RWPE1 (cell line): ENCODE results near the gene DIO3.

Experiments used
- CTCF ChIA-PET: fragments of 350-600 bp; sonication (Branson Sonifier 250); formaldehyde crosslinking; extraction: SDS; loops from one replicate; lab custom pipeline; 2021; lab: Yijun Ruan, JAX
- POLR2A ChIA-PET: fragments of 400-600 bp; formaldehyde crosslinking; extraction: SDS; loops from one replicate; lab custom pipeline; 2020; ENCODE audit warnings: antibody characterized with exemption; ENCODE audit not compliant: low non-redundant PET; lab: Yijun Ruan, JAX
- DNase-seq: peaks from one replicate; pipeline ENCODE4 v3.0.0; 2012; ENCODE audit warnings: low spot score
- H3K27ac ChIP-seq: fragments of 450-650 bp; 2 replicates; pipeline ENCODE4 v1.5.1; 2017
- TF ChIP-seq, protein P1 (sequence below): fragments of 450-650 bp; conservative IDR thresholded peaks from 2 replicates; pipeline ENCODE4 v1.5.1; 2017; ENCODE audit warnings: low read depth, mild to moderate bottlenecking

DIO3 gene

DNA sequence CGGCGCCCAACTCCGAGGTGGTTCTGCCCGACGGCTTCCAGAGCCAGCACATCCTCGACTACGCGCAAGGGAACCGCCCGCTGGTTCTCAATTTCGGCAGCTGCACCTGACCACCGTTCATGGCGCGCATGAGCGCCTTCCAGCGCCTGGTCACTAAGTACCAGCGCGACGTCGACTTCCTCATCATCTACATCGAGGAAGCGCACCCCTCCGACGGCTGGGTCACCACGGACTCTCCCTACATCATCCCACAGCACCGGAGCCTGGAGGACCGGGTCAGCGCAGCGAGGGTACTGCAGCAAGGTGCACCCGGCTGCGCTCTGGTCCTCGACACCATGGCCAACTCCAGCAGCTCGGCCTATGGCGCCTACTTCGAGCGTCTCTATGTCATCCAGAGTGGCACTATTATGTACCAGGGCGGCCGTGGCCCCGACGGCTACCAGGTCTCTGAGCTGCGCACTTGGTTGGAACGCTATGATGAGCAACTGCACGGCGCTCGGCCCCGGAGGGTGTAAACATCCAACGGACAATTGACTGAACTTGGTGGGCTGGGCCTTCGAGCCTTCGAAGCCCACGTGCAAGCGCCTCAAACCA lies 699 bp downstream of the DIO3 start:
- TF ChIP-seq, protein P1, sequence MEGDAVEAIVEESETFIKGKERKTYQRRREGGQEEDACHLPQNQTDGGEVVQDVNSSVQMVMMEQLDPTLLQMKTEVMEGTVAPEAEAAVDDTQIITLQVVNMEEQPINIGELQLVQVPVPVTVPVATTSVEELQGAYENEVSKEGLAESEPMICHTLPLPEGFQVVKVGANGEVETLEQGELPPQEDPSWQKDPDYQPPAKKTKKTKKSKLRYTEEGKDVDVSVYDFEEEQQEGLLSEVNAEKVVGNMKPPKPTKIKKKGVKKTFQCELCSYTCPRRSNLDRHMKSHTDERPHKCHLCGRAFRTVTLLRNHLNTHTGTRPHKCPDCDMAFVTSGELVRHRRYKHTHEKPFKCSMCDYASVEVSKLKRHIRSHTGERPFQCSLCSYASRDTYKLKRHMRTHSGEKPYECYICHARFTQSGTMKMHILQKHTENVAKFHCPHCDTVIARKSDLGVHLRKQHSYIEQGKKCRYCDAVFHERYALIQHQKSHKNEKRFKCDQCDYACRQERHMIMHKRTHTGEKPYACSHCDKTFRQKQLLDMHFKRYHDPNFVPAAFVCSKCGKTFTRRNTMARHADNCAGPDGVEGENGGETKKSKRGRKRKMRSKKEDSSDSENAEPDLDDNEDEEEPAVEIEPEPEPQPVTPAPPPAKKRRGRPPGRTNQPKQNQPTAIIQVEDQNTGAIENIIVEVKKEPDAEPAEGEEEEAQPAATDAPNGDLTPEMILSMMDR = no peak
- ChIA-PET CTCF (interaction anchor here (0.7 kb wide), 1 partner anchor 1022 kb away, joined by 3 read pairs; no protein-coding TSS in a partner anchor), POLR2A (no interaction called here)
- no peak for DNase-seq
- no peak overlapping the region for H3K27ac ChIP-seq

DNA sequence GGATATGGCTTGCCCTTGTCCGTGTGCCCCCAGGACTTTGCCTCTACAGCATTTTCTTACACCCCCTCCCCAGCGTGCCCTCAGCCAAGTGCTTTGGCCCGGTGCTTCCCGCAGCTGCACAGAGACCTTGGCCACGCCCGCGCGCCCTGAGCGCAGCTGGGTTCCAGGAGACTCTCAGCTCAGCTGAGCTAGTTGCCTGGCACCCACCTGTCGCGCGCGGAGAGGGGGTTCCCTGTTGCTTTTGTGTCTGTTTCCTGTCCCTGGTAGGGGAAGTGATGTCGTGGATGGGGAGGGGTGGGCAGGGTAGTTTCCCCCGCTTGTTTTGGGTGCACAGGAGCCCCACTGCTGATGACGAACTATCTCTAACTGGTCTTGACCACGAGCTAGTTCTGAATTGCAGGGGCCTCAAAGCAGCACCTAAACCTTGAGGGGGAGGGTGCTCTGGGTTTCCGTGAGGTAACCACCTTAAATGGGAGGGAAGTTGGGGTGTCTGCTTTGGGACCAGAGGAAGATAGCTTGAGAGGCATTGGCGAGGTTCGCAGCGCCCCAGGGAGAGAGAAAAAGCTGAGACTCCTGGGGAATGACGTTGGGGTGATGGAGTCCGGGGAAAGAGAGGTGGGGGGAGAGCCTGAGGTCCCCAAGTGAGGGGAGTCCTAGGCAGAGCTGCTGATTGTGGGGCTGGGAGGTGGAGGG lies 1.5 kb downstream of the DIO3 start:
- ChIA-PET POLR2A (no interaction called here), CTCF (interaction anchor here (0.6 kb wide), 1 partner anchor 18 kb away, joined by 3 read pairs; no protein-coding TSS in a partner anchor)
- TF ChIP-seq, protein P1 = no peak
- DNase-seq = no peak
- H3K27ac ChIP-seq = no peak overlapping the region

DNA sequence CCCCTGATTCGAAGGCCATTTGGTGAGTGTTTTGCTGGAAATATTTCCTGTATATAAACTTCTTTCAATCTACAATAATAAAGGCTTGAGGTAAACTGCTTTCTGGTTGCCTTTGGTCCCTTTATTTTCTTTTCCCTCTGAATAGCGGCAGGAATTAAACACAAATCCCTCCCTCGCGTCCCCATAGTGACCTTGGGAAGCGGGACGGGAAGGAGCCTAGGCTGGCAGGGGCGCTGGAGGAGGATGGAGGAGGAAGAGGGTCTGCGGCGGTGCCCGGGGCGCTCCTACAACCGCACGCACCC lies 2.0 kb downstream of the DIO3 start:
- DNase-seq = no peak
- ChIA-PET CTCF (interaction anchor here (0.6 kb wide), 1 partner anchor 17 kb away, joined by 3 read pairs; no protein-coding TSS in a partner anchor), POLR2A (no interaction called here)
- TF ChIP-seq, protein P1 = no peak
- no peak overlapping the region for H3K27ac ChIP-seq

DNA sequence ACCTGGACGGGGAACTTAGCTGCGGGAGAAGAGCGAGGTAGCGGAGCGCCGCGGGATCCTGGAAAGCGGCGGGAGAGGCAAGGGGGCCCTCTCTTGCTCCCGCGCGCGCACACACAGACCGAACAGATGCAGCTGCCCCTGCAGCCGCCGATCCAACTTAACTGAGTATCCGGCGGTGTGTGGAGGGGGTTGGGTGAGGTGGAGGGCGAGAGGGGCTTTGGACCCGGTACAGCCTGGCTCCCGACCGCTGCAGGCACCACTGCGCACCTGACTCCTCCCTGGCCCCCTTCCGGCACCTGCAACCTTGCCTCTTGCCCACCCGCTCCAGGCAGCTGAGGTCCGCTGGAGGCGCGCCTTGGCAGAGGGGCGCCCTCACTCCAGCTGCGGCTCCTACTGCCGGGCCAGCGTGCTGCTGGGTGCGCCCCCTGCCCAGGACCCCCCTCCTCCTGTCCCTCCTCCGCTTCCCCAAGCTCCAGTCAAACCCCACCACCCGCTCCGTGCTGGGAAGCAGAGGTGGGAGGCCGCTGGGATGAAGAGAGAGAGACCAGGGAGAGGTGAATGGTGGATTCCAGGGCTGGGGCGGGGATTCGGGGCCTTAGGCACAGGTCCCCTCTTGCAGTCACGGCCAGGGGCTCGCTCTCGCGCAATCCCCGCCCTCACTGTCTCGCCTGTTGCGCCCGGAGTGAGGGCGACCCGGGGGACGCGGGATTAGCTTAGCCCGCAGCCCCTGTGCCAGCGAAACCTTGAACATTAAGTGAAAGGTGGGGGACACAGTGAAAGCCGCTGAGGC lies 2.6 kb downstream of the DIO3 start:
- no peak overlapping the region for H3K27ac ChIP-seq
- POLR2A ChIA-PET = no interaction called here
- no peak for DNase-seq
- TF ChIP-seq, protein P1 = no peak
- CTCF ChIA-PET = no interaction called here

DNA sequence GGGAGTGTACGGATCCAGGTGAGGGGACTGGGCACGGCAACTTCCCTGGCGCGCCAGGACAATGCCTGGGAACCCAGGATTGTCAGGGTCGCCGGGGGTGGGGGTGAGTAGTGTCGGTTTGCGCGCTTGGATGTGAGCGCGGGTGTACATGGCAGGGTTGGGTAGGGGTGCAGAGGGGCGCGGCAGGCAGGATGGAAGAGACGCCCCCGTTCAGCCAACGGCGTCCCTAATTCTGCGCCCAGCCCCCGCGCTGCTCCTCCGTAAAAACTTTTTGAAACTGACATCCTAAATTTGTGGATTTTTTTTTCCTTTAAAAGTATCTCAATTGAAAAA lies 3.1 kb downstream of the DIO3 start:
- no peak overlapping the region for H3K27ac ChIP-seq
- no peak for DNase-seq
- ChIA-PET POLR2A (no interaction called here), CTCF (interaction anchor here (0.8 kb wide), 1 partner anchor 879 kb away, joined by 3 read pairs; no protein-coding TSS in a partner anchor)
- TF ChIP-seq, protein P1 = no peak

DNA sequence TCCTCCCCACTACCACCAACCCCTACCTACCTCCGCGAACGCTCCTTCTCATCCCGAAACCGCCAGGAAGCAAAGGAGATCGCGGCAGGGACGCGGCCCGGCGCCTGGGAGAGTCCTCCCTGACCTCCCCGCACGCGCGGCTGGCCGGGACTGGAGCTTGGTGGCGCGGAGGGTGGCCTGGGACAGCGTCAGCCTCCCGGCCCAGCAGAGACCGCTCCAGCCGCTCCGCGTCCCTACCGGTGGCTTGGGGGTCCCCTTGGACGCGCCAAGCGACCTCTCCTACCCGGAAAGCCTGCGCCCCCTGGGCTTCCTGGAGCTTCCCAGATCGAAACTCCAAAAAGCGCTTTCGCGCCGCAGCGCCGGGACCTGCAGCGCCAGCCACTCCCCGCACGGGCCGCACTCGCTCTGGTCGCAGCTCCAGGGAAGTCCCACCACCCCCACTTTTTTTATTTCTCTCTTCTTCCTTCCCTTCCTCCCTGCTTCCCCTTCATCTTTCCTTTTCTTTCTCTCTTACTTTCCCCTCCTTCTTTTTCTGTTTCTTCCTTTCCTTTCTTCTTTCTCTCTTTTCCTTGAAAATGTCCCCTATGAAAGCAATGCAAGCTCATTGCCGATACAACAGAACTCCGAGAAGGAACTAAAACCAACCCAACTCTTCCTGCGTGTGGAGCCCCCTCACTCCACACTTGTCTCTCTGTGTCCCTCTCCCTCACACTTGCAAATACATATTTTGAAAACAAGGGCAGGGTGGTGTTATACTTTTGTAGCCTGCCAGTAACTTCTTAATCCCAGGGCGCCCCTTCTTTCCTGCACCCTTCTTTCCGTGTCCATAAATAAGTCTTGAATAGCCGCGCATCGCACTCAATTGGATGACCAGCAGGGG lies 3.8 kb downstream of the DIO3 start:
- CTCF ChIA-PET = interaction anchor here (0.6 to 0.8 kb wide), 2 partner anchors 320 to 880 kb away, joined by 3 read pairs; no protein-coding TSS in a partner anchor
- H3K27ac ChIP-seq = no peak overlapping the region
- POLR2A ChIA-PET = no interaction called here
- TF ChIP-seq, protein P1 = no peak
- DNase-seq = no peak
